Activated T-cell treated with anti-CD3 and anti-CD28 coated beads, Interleukin-2, amount 50 U/mL, for 4 hours (primary cell): Measurements from ENCODE around the gene MGAT5. TPM values are rescaled to one million over a fixed set of nuclear protein-coding genes. Genes with fewer than 3 reads are reported as not detected.
A peak's percentile ranks its signal among the peaks of the same experiment; 100 is the strongest.
"Not testable (repeated sequence)": the region's sequence is repeated elsewhere in the genome, so short reads cannot be mapped to it uniquely, and the experiment has no call there.

Experiments used
- ATAC-seq, 2 donors: fragments of 200-7000 bp; cut with Tn5 transposase; one replicate each; pipeline ENCODE4 v1.10.0; 2021
- DNase-seq: peaks from one replicate; pipeline ENCODE4 v3.0.0-alpha.2; 2020
- H3K27me3 Mint-ChIP-seq: one replicate; pipeline ENCODE4 v1.8.0; 2021; ENCODE audit warnings: low read depth, mixed read lengths
- H3K36me3 Mint-ChIP-seq: one replicate; pipeline ENCODE4 v1.8.0; 2022; ENCODE audit warnings: mixed read lengths; ENCODE audit not compliant: insufficient read depth
- H3K4me1 Mint-ChIP-seq: one replicate; pipeline ENCODE4 v1.8.0; 2021; ENCODE audit warnings: low read depth, mixed read lengths
- H3K4me3 Mint-ChIP-seq: one replicate; pipeline ENCODE4 v1.8.0; 2021; ENCODE audit warnings: mild to moderate bottlenecking, moderate library complexity, mixed read lengths
- H3K9me3 Mint-ChIP-seq: one replicate; pipeline ENCODE4 v1.8.0; 2021; ENCODE audit warnings: mixed read lengths
- total RNA-seq, 3 donors: library from RNA; stranded (reverse); gene quantifications; one replicate each; pipeline ENCODE4 v1.2.1, GENCODE V29; 2021

Gene MGAT5
- total RNA-seq, 3 donors from 2014 or later, result 58.7 to 69.8 (median 68.4) TPM

DNA sequence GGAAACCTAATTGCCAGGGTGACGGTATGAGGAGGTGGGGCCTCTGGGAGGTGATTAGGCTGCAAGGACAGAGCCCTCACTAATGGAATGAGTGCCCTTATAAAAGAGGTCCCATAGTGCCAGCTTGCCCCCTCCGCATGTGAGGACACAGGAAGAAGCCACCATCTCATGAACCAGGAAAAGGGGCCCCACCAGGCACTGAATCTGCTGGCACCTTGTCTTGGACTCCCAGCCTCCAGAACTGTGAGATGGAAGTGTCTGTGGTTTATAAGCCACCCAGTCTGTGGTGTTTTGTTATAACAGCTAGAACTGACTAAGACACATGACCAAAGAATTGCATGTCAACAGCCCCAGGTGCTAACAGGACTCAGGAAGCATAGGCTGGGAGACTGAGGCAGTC is 214.3 kb downstream of the MGAT5 start:
- peak overlapping the region; percentile 24 for H3K4me3 Mint-ChIP-seq
- no peak for ATAC-seq
- H3K36me3 Mint-ChIP-seq, result no peaks in the 10 kb centered on the region

DNA sequence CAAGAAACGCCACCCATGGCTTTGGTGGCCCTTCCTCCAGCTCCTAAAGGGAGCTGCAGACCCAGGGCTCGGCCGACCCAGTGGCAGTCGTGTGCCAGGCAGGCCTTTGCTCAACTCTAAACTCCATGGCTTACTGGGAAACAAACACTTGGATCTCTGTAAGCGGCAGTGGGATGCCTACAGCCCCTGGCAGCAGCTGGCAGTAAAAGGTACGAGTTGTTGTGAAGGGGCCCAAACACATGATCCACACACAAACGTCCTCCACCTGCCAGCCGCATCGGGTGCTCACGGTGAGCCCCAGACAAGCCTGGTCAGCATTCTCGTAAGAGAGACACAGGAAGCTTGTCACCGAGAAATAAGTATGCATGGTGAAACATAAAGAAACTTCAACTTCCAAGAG is 214.9 kb downstream of the MGAT5 start:
- DNase-seq (no peak), ATAC-seq (no peak)
- Mint-ChIP-seq H3K4me1 (peaks cover 32% of the 10 kb centered on the region), H3K27me3 (no peaks in the 10 kb centered on the region), H3K9me3 (peaks cover 17% of the 10 kb centered on the region), H3K4me3 (no peak overlapping the region), H3K36me3 (no peaks in the 10 kb centered on the region)

More for the DNA sequence above, 214.3 kb downstream of the MGAT5 start:
- Mint-ChIP-seq H3K9me3 (peaks cover 11% of the 10 kb centered on the region), H3K27me3 (no peaks in the 10 kb centered on the region), H3K4me1 (peaks cover 32% of the 10 kb centered on the region)
- no peak for DNase-seq

DNA sequence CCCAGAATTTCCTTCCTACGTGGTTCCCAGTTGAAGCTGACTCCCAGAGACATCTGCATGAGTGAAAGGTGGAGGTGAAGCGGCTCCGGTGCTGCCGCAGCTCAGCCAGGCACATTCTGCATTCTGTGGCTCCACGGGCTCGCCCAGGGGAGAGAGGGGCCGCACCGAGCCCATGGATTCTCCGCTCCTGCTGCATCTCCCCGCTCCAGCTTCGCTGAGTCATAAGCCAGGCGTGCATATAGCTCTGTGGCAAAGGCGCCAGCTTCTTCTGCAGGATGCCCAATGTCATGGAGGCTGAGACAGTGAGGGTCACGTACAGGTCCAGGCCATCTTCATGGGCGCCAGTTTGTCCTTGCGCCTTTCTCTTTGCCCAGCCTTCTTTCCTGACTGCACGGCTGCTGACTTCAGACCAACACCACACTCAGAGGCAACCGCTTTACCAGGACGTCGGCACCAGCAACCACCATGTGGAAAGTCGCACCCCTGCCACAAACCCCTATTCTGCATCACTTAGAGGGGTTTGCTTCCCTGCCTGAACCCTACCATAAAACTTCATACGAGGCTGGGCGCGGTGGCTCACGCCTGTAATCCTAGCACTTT is 215.7 kb downstream of the MGAT5 start:
- peaks cover 32% of the 10 kb centered on the region for H3K4me1 Mint-ChIP-seq
- H3K9me3 Mint-ChIP-seq, result peaks cover 17% of the 10 kb centered on the region
- H3K27me3 Mint-ChIP-seq, result no peaks in the 10 kb centered on the region
- DNase-seq (no peak), ATAC-seq (no peak)
- no peak overlapping the region for H3K4me3 Mint-ChIP-seq
- no peaks in the 10 kb centered on the region for H3K36me3 Mint-ChIP-seq

DNA sequence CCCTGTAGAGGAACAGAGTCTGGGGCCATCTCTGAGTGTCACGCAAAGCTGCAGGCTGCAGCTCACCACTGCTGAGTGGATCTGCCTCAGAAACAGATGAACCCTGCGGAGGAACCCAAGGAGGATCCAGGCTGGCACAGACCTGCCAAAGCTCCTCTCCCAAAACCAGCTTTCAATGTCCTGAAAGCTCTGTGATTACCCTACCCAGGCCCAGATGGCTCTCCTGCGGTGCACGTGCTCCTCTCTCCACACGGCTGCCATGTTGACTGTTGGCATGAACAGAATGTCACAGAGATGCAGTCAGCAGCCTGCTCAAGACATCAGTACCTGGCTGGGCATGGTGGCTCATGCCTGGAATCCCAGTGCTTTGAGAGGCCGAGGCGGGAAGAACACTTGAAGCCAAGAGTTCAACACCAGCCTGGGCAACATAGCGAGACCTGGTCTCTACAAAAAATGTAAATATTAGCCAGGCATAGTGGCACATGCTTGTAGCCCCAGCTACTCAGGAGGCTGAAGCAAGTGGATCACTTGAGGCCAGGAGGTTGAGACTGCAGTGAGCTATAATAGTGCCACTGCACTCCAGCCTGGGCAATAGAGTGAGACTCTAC is 216.8 kb downstream of the MGAT5 start:
- no peak for ATAC-seq
- H3K4me1 Mint-ChIP-seq, result peaks cover 31% of the 10 kb centered on the region
- H3K27me3 Mint-ChIP-seq, result no peaks in the 10 kb centered on the region
- no peak for DNase-seq
- H3K36me3 Mint-ChIP-seq, result no peaks in the 10 kb centered on the region
- no peak overlapping the region for H3K4me3 Mint-ChIP-seq
- peaks cover 17% of the 10 kb centered on the region for H3K9me3 Mint-ChIP-seq

GRCh38 chr2:134476982-134477381 is 223.1 kb downstream of the MGAT5 start:
- peaks cover 15% of the 10 kb centered on the region for H3K9me3 Mint-ChIP-seq
- DNase-seq, H3K4me3 Mint-ChIP-seq, H3K4me1 Mint-ChIP-seq, H3K36me3 Mint-ChIP-seq, H3K27me3 Mint-ChIP-seq, ATAC-seq: not testable (repeated sequence)

GRCh38 chr2:134479696-134480330 is 225.9 kb downstream of the MGAT5 start:
- no peaks in the 10 kb centered on the region for H3K9me3 Mint-ChIP-seq
- DNase-seq, result no peak
- no peak overlapping the region for H3K4me3 Mint-ChIP-seq
- H3K36me3 Mint-ChIP-seq, result no peaks in the 10 kb centered on the region
- no peaks in the 10 kb centered on the region for H3K4me1 Mint-ChIP-seq
- ATAC-seq, result no peak
- peaks cover 3% of the 10 kb centered on the region for H3K27me3 Mint-ChIP-seq

GRCh38 chr2:134482131-134482723 is 228.4 kb downstream of the MGAT5 start:
- no peak for DNase-seq
- Mint-ChIP-seq H3K9me3 (no peaks in the 10 kb centered on the region), H3K4me1 (no peaks in the 10 kb centered on the region), H3K4me3 (no peak overlapping the region), H3K27me3 (peaks cover 3% of the 10 kb centered on the region), H3K36me3 (no peaks in the 10 kb centered on the region)
- ATAC-seq, result no peak

DNA sequence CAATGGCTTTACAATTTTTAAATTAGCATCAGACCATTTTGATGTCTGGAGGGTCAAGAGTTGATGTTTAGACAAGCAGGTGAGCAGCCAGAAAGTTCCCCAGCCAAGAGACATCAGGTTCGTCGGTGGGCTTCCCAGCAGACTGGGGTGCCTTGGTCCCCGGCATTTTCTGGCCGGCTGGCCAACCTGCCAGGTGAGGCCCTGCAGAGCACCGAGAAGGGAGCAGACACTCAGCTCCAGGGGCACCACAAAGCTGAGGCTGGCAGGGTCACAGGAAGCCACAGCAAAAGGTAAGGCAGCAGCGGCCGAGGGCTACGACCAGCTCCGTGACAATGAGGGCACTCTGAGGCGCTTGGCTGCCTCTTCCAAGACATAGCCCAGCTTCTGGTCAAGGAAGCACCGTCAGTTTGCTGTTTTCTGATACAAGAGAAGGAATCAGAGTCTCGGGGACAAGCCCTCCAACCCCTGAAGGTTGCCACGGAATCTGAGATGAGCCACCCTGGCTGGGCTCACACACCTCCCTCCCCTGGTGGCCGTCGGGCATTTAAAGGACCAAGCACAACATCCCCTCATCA is 229.0 kb downstream of the MGAT5 start:
- H3K4me1 Mint-ChIP-seq, result no peaks in the 10 kb centered on the region
- no peak for ATAC-seq

GRCh38 chr2:134489732-134490384 is 236.0 kb downstream of the MGAT5 start:
- ATAC-seq (peak in 1 of 2 donors; percentile 27), DNase-seq (no peak)
- Mint-ChIP-seq H3K27me3 (peaks cover 2% of the 10 kb centered on the region), H3K4me1 (no peaks in the 10 kb centered on the region), H3K4me3 (no peak overlapping the region), H3K36me3 (no peaks in the 10 kb centered on the region), H3K9me3 (no peaks in the 10 kb centered on the region)

More for the DNA sequence above, 229.0 kb downstream of the MGAT5 start:
- H3K27me3 Mint-ChIP-seq, result peaks cover 3% of the 10 kb centered on the region
- no peaks in the 10 kb centered on the region for H3K36me3 Mint-ChIP-seq
- DNase-seq, result no peak
- H3K9me3 Mint-ChIP-seq, result no peaks in the 10 kb centered on the region
- H3K4me3 Mint-ChIP-seq, result no peak overlapping the region

DNA sequence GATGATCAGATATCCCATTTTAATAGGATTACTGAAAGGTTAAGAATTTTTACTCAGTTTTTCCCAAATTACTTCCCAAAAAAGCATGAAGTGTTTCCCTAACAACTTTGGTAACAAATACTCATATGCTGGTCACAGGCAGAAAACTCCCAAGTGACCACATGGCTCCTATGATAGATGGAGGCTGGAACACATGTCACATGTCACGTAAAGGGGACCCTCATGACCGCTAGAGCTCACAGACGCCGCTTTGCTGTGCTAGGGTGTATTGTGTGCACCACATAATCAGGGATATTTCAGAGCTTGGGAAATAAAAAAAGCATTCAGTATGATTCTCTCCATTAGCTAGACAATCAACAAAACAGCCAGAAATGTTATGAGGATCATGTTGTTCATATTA is 236.7 kb downstream of the MGAT5 start:
- DNase-seq, result no peak
- Mint-ChIP-seq H3K4me1 (no peaks in the 10 kb centered on the region), H3K4me3 (no peak overlapping the region), H3K36me3 (no peaks in the 10 kb centered on the region), H3K9me3 (no peaks in the 10 kb centered on the region), H3K27me3 (peaks cover 2% of the 10 kb centered on the region)
- ATAC-seq, result no peak

DNA sequence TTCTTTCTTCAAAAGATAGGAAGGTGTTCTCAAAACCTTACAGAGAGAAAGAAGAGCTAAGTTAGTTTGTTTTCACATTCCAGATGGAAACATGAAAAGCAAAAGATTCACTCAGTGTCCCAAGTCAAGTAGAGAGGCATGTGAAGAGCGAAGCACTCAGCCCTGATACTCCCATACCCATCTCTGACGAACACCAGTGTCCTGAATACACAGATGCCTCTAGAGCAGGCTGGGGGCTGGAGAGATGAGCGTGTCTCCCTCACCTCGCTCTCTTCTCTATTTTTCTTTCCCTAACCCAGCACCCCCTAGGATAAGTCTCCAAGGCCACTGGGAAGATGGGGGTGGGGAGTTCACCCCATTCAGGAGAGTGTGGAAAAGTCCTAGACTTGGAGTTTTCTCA is 237.2 kb downstream of the MGAT5 start:
- Mint-ChIP-seq H3K4me3 (no peak overlapping the region), H3K36me3 (no peaks in the 10 kb centered on the region), H3K9me3 (no peaks in the 10 kb centered on the region), H3K27me3 (peaks cover 2% of the 10 kb centered on the region), H3K4me1 (no peaks in the 10 kb centered on the region)
- peak in 1 of 2 donors; percentile 32 for ATAC-seq
- DNase-seq, result no peak

GRCh38 chr2:134491771-134492441 is 238.0 kb downstream of the MGAT5 start:
- no peak for ATAC-seq
- Mint-ChIP-seq H3K27me3 (peaks cover 2% of the 10 kb centered on the region), H3K36me3 (no peaks in the 10 kb centered on the region), H3K4me1 (no peaks in the 10 kb centered on the region), H3K4me3 (no peak overlapping the region), H3K9me3 (no peaks in the 10 kb centered on the region)
- DNase-seq, result no peak

DNA sequence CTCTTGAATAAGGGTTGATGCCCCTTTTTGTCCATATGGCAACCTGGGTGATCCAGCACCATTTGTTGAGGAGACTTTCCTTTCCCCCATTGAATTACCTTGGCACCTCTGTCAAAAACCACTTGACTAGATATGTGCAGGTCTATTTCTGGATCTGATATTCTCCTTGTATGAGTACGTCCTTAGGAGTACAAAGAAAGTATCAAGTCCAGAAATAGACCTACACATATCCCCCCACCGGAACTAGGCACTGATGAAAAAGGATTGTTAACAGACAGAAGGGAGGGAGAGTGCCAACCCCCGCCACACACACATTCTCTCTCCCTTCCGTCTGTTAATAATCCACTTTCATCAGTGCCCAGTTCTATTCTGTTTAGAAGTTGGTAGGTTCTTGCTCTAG is 239.9 kb downstream of the MGAT5 start:
- Mint-ChIP-seq H3K4me1 (no peaks in the 10 kb centered on the region), H3K9me3 (no peaks in the 10 kb centered on the region), H3K27me3 (peaks cover 2% of the 10 kb centered on the region), H3K36me3 (no peaks in the 10 kb centered on the region), H3K4me3 (no peak overlapping the region)
- ATAC-seq, result no peak
- no peak for DNase-seq

GRCh38 chr2:134498654-134499053 is 244.8 kb downstream of the MGAT5 start:
- Mint-ChIP-seq H3K4me3 (no peak overlapping the region), H3K4me1 (no peaks in the 10 kb centered on the region), H3K36me3 (no peaks in the 10 kb centered on the region), H3K27me3 (peaks cover 2% of the 10 kb centered on the region), H3K9me3 (peaks cover 4% of the 10 kb centered on the region)
- DNase-seq (no peak), ATAC-seq (no peak)
